Stomach (tissue), 9 donors: ENCODE data around the gene CXCL6. TPM values are rescaled to one million over a fixed set of nuclear protein-coding genes. Genes with fewer than 3 reads are reported as not detected.

Source experiments
- DNase-seq, 2 donors: peaks; one replicate each; pipeline versions ENCODE4 v3.0.0 to v3.0.0-alpha.2; 2013 to 2019
- H3K27ac ChIP-seq, 5 donors: fragments of 200-600 bp in 4 of 5; sonication (generic) in 4 of 5; one replicate each; pipeline ENCODE4 v1.5.1; 2013 to 2019; ENCODE audit warnings: mild to moderate bottlenecking in 1 of 5, moderate library complexity in 1 of 5
- H3K27me3 ChIP-seq, 3 donors: fragments of 200-600 bp; sonication (generic); one replicate each; pipeline ENCODE4 v1.5.1; 2017 to 2019; ENCODE audit warnings: mixed run types in 1 of 3
- H3K36me3 ChIP-seq, 4 donors: fragments of 200-600 bp; sonication (generic); 1 replicate in 3 of 4; 2 replicates in 1 of 4; pipeline ENCODE4 v1.5.1; 2016 to 2019
- H3K4me1 ChIP-seq, 4 donors: fragments of 200-600 bp; sonication (generic); one replicate each; pipeline ENCODE4 v1.5.1; 2016 to 2019
- H3K4me3 ChIP-seq, 4 donors: fragments of 200-600 bp; sonication (generic) in 3 of 4; one replicate each; pipeline ENCODE4 v1.5.1; 2016 to 2019; ENCODE audit warnings: mild to moderate bottlenecking in 1 of 4
- H3K9me3 ChIP-seq, 4 donors: fragments of 200-600 bp; sonication (generic); one replicate each; pipeline ENCODE4 v1.5.1; 2016 to 2019
- CTCF ChIP-seq, 7 experiments: fragments of 450-650 bp in 4 of 7; fragments of 200-600 bp in 3 of 7; sonication (generic) in 3 of 7; IDR thresholded peaks; one replicate each; pipeline ENCODE4 v1.5.1; 2016 to 2019; ENCODE audit warnings: antibody characterized with exemption in 7 of 7, control low read depth in 2 of 7, mild to moderate bottlenecking in 1 of 7
- EP300 ChIP-seq: sonication (generic); formaldehyde crosslinking; IDR thresholded peaks from one replicate; pipeline ENCODE4 v1.6.1; 2017; ENCODE audit warnings: antibody characterized with exemption
- POLR2A ChIP-seq, 4 donors: fragments of 450-650 bp; IDR thresholded peaks; one replicate each; pipeline ENCODE4 v1.6.1; 2016; ENCODE audit warnings: antibody characterized with exemption in 4 of 4, control low read depth in 2 of 4, mild to moderate bottlenecking in 1 of 4, moderate library complexity in 1 of 4
- POLR2AphosphoS5 ChIP-seq, 3 donors: sonication (generic); formaldehyde crosslinking; IDR thresholded peaks; one replicate each; pipeline ENCODE4 v1.6.1; 2016; ENCODE audit warnings: antibody characterized with exemption in 3 of 3
- WGBS, 5 donors: extraction: QIAGEN DNeasy Blood & Tissue Kit in 3 of 5; methylation state at CpG; one replicate each; pipeline versions ENCODE4 v1.1.5 to v1.1.7; 2013 to 2018; 5-methylcytosine and 5-hydroxymethylcytosine counted together
- intact Hi-C: fragments of 100-400 bp; cut with DNase I; formaldehyde crosslinking; loops from one replicate; pipeline ENCODE4 v1.15.1; 2023; ENCODE audit warnings: low total_unique reads
- polyA plus RNA-seq, 3 donors: library from polyadenylated mRNA; stranded (reverse); fragments of 200-250 nt; gene quantifications; one replicate each; pipeline ENCODE4 v1.2.3, GENCODE V29; 2013
- total RNA-seq, 5 donors: library from RNA; depleted of rRNA; stranded (reverse); fragments of >200 nt; gene quantifications; one replicate each; pipeline versions ENCODE4 v1.1.0 to v1.2.3, GENCODE V29; 2014 to 2016
- donor health status: healthy with polysubstance abuse.
- donor health status: Bipolar disorder and iron deficiency.
- donor health status: healthy.

CXCL6 gene
- total and polyA plus RNA-seq, 8 donors = 0.18 to 4.7 (median 2.1) TPM; not detected in 3

GRCh38 chr4:73801692-73802091 is 34.8 kb upstream of the CXCL6 start:
- TF ChIP-seq EP300 (no peak), CTCF (IDR thresholded peaks at IDR 0.05) (no peak), POLR2A (IDR thresholded peaks at IDR 0.05) (no peak), POLR2AphosphoS5 (IDR thresholded peaks at IDR 0.05) (no peak)
- 62 to 100% (median 100%) methylated on average over 2 of the region's 2 CpGs for WGBS, 5 donors
- no peaks in the 10 kb centered on the region for H3K36me3 ChIP-seq
- no peak overlapping the region for H3K27ac ChIP-seq
- H3K27me3 ChIP-seq = no peaks in the 10 kb centered on the region
- intact Hi-C loops = no loop called here
- no peak overlapping the region for H3K4me3 ChIP-seq
- H3K4me1 ChIP-seq = no peaks in the 10 kb centered on the region
- peaks cover 0 to 10% (median 0%) of the 10 kb centered on the region in 4 donors for H3K9me3 ChIP-seq
- no peak for DNase-seq

GRCh38 chr4:73803213-73803612 is 33.3 kb upstream of the CXCL6 start:
- Histone ChIP-seq H3K36me3 (no peaks in the 10 kb centered on the region), H3K4me1 (no peaks in the 10 kb centered on the region), H3K27ac (no peak overlapping the region), H3K4me3 (no peak overlapping the region), H3K9me3 (peaks cover 0 to 10% (median 0%) of the 10 kb centered on the region in 4 donors), H3K27me3 (no peaks in the 10 kb centered on the region)
- no peak for DNase-seq
- 65 to 82% (median 81%) methylated on average over 3 of the region's 3 CpGs for WGBS, 5 donors
- intact Hi-C loops = no loop called here
- TF ChIP-seq POLR2AphosphoS5 (IDR thresholded peaks at IDR 0.05) (no peak), POLR2A (IDR thresholded peaks at IDR 0.05) (no peak), EP300 (no peak), CTCF (IDR thresholded peaks at IDR 0.05) (no peak)

GRCh38 chr4:73810191-73810590 is 26.3 kb upstream of the CXCL6 start:
- intact Hi-C loops = no loop called here
- TF ChIP-seq EP300 = no peak
- TF ChIP-seq POLR2A (IDR thresholded peaks at IDR 0.05) = no peak
- no peak for TF ChIP-seq POLR2AphosphoS5 (IDR thresholded peaks at IDR 0.05)
- TF ChIP-seq CTCF (IDR thresholded peaks at IDR 0.05) = no peak
- no peaks in the 10 kb centered on the region for H3K36me3 ChIP-seq
- no peak overlapping the region for H3K4me3 ChIP-seq
- H3K27ac ChIP-seq = no peak overlapping the region
- peaks cover 0 to 4% (median 0%) of the 10 kb centered on the region in 4 donors for H3K4me1 ChIP-seq
- WGBS, 5 donors = 71 to 83% (median 78%) methylated on average over 3 of the region's 3 CpGs
- peaks cover 0 to under 1% (median 0%) of the 10 kb centered on the region in 4 donors for H3K9me3 ChIP-seq
- no peaks in the 10 kb centered on the region for H3K27me3 ChIP-seq
- DNase-seq = no peak

GRCh38 chr4:73811841-73812240 is 24.6 kb upstream of the CXCL6 start:
- no peak for DNase-seq
- intact Hi-C loops = no loop called here
- H3K27ac ChIP-seq = no peak overlapping the region
- H3K36me3 ChIP-seq = no peaks in the 10 kb centered on the region
- H3K27me3 ChIP-seq = no peaks in the 10 kb centered on the region
- H3K4me1 ChIP-seq = peaks cover 0 to 4% (median 0%) of the 10 kb centered on the region in 4 donors
- no peaks in the 10 kb centered on the region for H3K9me3 ChIP-seq
- H3K4me3 ChIP-seq = no peak overlapping the region
- WGBS, 5 donors = 59 to 88% (median 79%) methylated on average over 1 of the region's 1 CpG
- TF ChIP-seq EP300 = no peak
- no peak for TF ChIP-seq POLR2A (IDR thresholded peaks at IDR 0.05)
- TF ChIP-seq POLR2AphosphoS5 (IDR thresholded peaks at IDR 0.05) = no peak
- TF ChIP-seq CTCF (IDR thresholded peaks at IDR 0.05) = no peak
